GM19239 (cell line): ENCODE measurements around the gene HMCN1.

Experiments
- DNase-seq: peaks from one replicate; pipeline ENCODE4 v3.0.0; 2011; ENCODE audit warnings: low spot score; ENCODE audit not compliant: insufficient read length
- FAIRE-seq: peaks from 2 replicates; lab custom pipeline; 2011; peaks lifted over from hg19 to GRCh38; lab: Jason Lieb, UNC

HMCN1 gene

GRCh38 chr1:185843297-185843869 is 109.2 kb downstream of the HMCN1 start:
- no peak for DNase-seq
- no peak for FAIRE-seq

- FAIRE-seq (no peak), DNase-seq (no peak)
Observed at GRCh38 chr1:185843986-185844385, 109.8 kb downstream of the HMCN1 start.

GRCh38 chr1:185846672-185847444 is 112.7 kb downstream of the HMCN1 start:
- DNase-seq: no peak
- FAIRE-seq: no peak

GRCh38 chr1:185849014-185849413 is 114.8 kb downstream of the HMCN1 start:
- FAIRE-seq (no peak), DNase-seq (no peak)

GRCh38 chr1:185850366-185850765 is 116.2 kb downstream of the HMCN1 start:
- FAIRE-seq (no peak), DNase-seq (no peak)

- DNase-seq (no peak), FAIRE-seq (no peak)
Observed at GRCh38 chr1:185853739-185854138, 119.5 kb downstream of the HMCN1 start.

- no peak for FAIRE-seq
Observed at GRCh38 chr1:185856482-185856881, 122.3 kb downstream of the HMCN1 start.

GRCh38 chr1:185857442-185857841 is 123.3 kb downstream of the HMCN1 start:
- FAIRE-seq: no peak
- no peak for DNase-seq

More at GRCh38 chr1:185856482-185856881, 122.3 kb downstream of the HMCN1 start:
- DNase-seq: no peak

GRCh38 chr1:185860311-185860710 is 126.1 kb downstream of the HMCN1 start:
- DNase-seq (no peak), FAIRE-seq (no peak)

GRCh38 chr1:185860859-185861258 is 126.7 kb downstream of the HMCN1 start:
- DNase-seq (no peak), FAIRE-seq (no peak)

GRCh38 chr1:185861630-185862029 is 127.4 kb downstream of the HMCN1 start:
- DNase-seq (no peak), FAIRE-seq (no peak)

- no peak for DNase-seq
- FAIRE-seq: no peak
Observed at GRCh38 chr1:185862235-185862634, 128.0 kb downstream of the HMCN1 start.

- no peak for FAIRE-seq
- DNase-seq: no peak
Observed at GRCh38 chr1:185864331-185864730, 130.1 kb downstream of the HMCN1 start.

GRCh38 chr1:185864889-185865517 is 130.8 kb downstream of the HMCN1 start:
- no peak for FAIRE-seq
- no peak for DNase-seq

- FAIRE-seq: no peak
- DNase-seq: no peak
Observed at GRCh38 chr1:185869590-185869989, 135.4 kb downstream of the HMCN1 start.

GRCh38 chr1:185871627-185872150 is 137.5 kb downstream of the HMCN1 start:
- FAIRE-seq (no peak), DNase-seq (no peak)

- FAIRE-seq (no peak), DNase-seq (no peak)
Observed at GRCh38 chr1:185874246-185874645, 140.1 kb downstream of the HMCN1 start.

GRCh38 chr1:185880330-185880729 is 146.1 kb downstream of the HMCN1 start:
- DNase-seq (no peak), FAIRE-seq (no peak)

- FAIRE-seq (no peak), DNase-seq (no peak)
Observed at GRCh38 chr1:185880779-185881333, 146.7 kb downstream of the HMCN1 start.

GRCh38 chr1:185886046-185886445 is 151.9 kb downstream of the HMCN1 start:
- no peak for FAIRE-seq
- no peak for DNase-seq

GRCh38 chr1:185886671-185887070 is 152.5 kb downstream of the HMCN1 start:
- no peak for FAIRE-seq
- DNase-seq: no peak
